Measurements from ENCODE around the gene NKX6-2.

NKX6-2 gene

DNA sequence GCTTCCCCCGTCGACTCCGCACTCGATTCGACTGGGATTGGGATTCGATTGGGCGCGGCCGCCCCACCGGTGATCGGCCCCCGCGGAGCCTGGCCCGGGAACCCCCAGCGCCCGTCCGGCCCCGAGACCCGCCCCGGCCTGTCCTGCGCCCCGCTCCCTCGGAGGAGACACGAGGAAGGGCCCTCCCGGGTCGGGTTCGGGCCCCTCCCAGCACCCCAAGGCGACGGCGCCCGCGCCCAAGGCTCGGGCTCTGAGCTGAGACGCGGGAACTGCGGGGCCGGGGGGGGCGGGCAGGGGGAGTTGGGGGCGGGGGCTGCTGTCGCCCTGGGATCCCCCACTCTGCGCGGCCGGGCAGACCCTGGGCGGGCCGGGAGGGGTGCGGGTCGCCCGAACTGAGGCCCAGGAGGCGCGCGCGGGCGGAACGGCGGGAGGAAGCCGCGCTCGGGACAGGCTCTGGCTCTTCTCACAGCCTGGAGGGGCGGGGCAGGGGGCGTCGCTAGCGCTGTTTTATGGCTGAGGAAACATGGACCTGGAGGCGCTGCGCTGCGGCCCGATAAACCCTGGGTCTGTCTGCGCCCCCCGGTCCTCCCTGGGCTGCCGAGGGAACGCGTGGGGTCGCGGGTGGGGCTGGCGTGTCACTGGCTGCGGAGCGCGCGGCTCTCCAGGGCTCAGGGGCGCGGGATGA is 1.7 kb upstream of the NKX6-2 start:
- no peak overlapping the region for H3K4me3 ChIP-seq (ENCODE audit: low read depth, low read length)
- TF ChIP-seq, protein P1, sequence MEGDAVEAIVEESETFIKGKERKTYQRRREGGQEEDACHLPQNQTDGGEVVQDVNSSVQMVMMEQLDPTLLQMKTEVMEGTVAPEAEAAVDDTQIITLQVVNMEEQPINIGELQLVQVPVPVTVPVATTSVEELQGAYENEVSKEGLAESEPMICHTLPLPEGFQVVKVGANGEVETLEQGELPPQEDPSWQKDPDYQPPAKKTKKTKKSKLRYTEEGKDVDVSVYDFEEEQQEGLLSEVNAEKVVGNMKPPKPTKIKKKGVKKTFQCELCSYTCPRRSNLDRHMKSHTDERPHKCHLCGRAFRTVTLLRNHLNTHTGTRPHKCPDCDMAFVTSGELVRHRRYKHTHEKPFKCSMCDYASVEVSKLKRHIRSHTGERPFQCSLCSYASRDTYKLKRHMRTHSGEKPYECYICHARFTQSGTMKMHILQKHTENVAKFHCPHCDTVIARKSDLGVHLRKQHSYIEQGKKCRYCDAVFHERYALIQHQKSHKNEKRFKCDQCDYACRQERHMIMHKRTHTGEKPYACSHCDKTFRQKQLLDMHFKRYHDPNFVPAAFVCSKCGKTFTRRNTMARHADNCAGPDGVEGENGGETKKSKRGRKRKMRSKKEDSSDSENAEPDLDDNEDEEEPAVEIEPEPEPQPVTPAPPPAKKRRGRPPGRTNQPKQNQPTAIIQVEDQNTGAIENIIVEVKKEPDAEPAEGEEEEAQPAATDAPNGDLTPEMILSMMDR (IDR thresholded peaks at IDR 0.05; ENCODE audit: insufficient read depth, low read length, missing control alignments), result no peak
- CTCF ChIA-PET, result interaction anchor here (1.3 kb wide), 1 partner anchor 133 kb away, joined by 3 read pairs; no protein-coding TSS in a partner anchor
- POLR2A ChIA-PET, result no interaction called here
- no peak for DNase-seq (ENCODE audit: low read depth, low spot score)

DNA sequence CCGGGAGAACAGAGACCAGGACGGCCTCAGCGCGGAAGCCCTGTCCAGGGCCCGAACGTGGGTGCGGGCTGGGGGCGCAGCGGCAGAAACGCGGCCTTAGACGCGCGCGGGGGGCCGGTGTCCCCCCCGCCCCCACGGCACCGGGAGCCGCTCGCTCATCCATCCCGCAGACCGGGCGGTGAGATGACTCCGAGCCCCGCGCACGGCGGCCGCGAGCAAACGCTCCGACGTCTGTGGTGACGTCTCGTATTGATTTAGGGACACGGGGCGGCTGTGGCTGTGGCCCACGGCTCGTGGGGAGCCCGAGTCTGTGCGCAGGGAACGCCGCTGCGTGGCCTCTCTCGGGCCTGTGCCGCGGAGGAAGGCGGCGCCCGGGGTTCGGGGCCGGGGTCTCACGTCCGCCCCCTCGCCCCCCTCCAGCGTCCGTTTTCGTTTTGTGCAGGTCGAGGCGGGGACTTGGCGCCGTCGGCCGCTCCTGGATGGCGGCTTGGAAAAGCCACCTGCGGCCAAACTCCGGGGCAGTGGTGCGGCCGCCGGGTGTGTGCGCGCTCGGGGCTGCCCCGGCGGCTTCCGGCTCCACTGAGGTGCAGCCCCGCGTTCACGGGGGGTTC is 1.0 kb upstream of the NKX6-2 start:
- TF ChIP-seq, protein P1 (IDR thresholded peaks at IDR 0.05; ENCODE audit: insufficient read depth, low read length, missing control alignments), result no peak
- H3K4me3 ChIP-seq (ENCODE audit: low read depth, low read length), result no peak overlapping the region
- ChIA-PET POLR2A (no interaction called here), CTCF (no interaction called here)
- DNase-seq (ENCODE audit: low read depth, low spot score), result no peak

DNA sequence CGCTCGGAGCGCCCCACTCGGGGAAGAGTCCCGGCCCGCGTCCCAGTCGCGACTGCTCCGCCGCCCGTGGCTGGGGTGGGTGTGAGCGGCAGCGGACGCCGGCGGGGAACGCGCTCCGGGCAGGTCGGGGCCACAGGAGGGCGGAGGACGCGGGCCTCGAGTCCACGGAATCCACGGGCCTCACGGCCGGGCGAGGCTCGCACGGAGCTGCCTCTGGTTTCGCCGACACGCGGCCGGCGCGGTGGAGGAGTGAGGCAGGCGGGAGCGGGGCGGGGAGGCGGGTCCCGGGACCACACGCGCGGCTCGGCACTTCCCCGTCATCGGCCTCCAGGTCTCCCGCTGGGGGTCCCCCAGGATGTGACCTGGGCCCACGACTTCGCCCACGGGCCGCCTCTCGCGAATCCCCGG is 533 bp upstream of the NKX6-2 start:
- ChIA-PET CTCF (no interaction called here), POLR2A (no interaction called here)
- DNase-seq (ENCODE audit: low read depth, low spot score), result no peak
- TF ChIP-seq, protein P1 (IDR thresholded peaks at IDR 0.05; ENCODE audit: insufficient read depth, low read length, missing control alignments), result no peak
- H3K4me3 ChIP-seq (ENCODE audit: low read depth, low read length), result no peak overlapping the region

DNA sequence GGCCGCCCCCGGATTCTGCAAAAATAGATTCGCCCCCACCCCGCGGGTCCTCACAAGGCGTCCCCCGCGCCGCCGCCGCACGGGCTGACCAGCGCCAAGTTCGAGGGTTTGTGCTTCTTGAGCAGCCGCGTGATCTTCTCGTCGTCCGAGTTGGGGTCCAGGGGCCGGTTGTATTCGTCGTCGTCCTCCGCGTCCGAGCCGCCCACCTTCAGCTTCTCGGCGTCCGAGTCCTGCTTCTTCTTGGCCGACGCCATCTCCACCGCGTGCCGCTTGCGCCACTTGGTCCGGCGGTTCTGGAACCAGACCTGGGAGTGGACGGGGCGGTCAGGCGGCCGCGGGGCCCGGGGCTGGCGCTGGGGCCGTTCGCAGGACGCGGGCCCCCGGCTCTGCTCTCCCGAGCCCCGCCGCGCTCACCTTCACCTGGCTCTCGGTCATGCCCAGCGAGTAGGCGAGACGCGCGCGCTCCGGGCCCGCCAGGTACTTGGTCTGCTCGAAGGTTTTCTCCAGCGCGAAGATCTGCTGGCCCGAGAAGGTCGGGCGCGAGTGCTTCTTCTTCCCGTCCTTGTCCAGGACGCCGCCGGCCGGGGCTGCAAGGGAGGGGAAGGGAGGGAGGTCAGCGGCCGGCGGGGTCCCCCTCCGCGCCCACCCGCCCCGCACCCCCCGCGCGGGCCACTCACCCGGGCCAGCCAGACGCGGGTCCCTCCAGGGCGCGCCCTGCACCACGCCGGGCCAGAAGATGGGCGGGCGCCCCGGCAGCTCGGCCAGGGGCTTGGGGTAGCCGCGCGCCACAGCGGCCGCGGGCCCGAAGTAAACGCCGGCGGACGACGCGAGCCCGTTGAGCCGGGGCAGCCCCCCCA is 853 bp downstream of the NKX6-2 start:
- DNase-seq (ENCODE audit: low read depth, low spot score), result no peak
- CTCF ChIA-PET, result no interaction called here
- H3K4me3 ChIP-seq (ENCODE audit: low read depth, low read length), result no peak overlapping the region
- POLR2A ChIA-PET, result no interaction called here
- TF ChIP-seq, protein P1 (IDR thresholded peaks at IDR 0.05; ENCODE audit: insufficient read depth, low read length, missing control alignments), result no peak

DNA sequence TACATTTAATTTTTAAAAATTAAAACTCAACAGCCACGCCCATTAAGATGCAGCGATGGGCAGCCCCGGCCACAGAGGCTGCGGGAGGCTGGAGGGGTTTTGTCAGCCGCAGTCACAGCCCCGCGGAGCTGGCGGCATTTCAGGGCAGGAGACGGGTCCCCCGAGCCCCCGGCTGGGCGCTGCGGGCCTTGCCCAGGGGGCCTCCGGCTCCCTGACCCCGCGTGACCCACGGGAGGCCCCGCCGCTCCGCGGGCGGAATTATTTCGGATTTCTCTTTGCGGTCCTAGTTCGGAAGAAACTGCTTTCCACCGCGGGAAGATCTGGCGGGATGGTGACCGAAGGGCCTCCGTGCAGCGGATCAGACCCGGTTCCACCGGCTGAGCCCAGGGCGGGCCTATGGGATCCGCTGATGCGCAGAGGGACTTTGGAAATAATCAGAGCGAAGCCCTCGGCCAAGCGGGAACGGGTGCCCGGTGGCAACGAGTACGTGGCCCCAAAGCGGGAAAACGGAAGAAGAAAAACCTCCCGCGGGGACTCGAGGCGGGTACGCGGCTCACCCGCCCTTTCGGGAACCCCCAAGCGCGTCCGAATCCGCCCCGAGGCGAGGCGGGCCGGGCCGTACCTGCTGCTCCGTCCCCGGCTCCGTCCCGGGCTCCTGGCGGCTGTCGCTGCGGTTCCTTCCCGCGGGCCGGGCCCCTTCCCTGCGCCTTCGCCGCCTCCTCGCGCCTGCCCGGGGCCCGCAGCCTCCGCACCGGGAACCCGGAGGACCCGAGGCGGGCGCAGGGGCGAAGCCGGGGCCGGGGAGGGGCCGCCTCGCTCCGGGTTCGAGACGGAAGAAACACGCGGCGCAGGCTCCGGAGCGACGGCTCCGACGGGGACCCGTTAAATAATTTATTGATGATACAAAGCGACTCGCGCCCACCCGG is 1.7 kb downstream of the NKX6-2 start:
- no peak overlapping the region for H3K4me3 ChIP-seq (ENCODE audit: low read depth, low read length)
- ChIA-PET CTCF (no interaction called here), POLR2A (no interaction called here)
- no peak for DNase-seq (ENCODE audit: low read depth, low spot score)
- TF ChIP-seq, protein P1 (IDR thresholded peaks at IDR 0.05; ENCODE audit: insufficient read depth, low read length, missing control alignments), result no peak

Data from AG04449 (cell line).